Neural cell (in vitro differentiated cells): Measurements from ENCODE around the gene PRAME.

Experiments used
- MXI1 ChIP-seq: fragments of 450-650 bp; conservative IDR thresholded peaks from 2 replicates; pipeline ENCODE4 v1.6.1; 2014; ENCODE audit warnings: antibody characterized with exemption, mild to moderate bottlenecking; ENCODE audit not compliant: poor library complexity, severe bottlenecking
- RAD21 ChIP-seq: fragments of 450-650 bp; conservative IDR thresholded peaks from 2 replicates; pipeline ENCODE4 v1.6.1; 2014; ENCODE audit warnings: antibody characterized with exemption, mild to moderate bottlenecking, moderate library complexity
- TAF1 ChIP-seq: IDR thresholded peaks from 2 replicates; pipeline ENCODE4 v1.6.1; 2012; ENCODE audit warnings: low read depth
- TF ChIP-seq, protein P1 (sequence below): fragments of 450-650 bp; IDR thresholded peaks from 2 replicates; pipeline ENCODE4 v1.5.1; 2014; ENCODE audit warnings: antibody characterized with exemption, mild to moderate bottlenecking, moderate library complexity; ENCODE audit not compliant: poor library complexity, severe bottlenecking

DNA sequence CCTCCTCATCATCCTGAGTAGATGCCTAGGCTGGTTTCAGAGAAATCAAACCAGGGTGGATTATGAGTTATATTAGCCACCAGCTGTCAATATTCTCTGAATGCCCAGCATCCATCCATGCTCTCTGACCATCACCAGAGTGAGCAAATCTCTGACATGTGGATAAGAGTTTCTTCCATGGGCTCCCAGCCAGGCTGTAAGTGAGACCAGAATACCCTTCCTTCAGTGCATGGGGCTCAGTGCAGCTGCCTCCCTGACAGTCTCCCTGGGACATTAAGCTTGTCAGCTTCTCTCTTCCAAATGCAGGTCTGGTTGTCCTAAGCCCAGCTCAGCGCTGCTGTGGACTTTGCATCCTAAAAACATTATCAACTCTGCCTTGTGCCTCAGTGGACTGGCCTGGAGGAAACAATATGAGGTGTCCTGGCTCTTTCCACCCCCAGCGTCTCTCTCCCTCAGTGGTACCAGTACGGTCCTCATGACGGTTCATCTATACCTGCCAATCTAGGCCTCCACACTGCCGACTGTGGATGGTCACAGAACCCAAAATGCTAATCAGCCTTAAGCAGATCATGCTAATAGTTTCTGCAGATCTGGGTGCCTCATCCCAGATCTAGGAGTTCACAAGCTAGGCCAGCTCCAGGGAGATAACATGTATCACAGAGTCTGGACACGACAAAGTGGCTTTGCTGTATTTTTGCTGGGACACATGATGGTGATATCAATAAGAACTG lies 41.6 kb upstream of the PRAME start:
- TF ChIP-seq, protein P1, sequence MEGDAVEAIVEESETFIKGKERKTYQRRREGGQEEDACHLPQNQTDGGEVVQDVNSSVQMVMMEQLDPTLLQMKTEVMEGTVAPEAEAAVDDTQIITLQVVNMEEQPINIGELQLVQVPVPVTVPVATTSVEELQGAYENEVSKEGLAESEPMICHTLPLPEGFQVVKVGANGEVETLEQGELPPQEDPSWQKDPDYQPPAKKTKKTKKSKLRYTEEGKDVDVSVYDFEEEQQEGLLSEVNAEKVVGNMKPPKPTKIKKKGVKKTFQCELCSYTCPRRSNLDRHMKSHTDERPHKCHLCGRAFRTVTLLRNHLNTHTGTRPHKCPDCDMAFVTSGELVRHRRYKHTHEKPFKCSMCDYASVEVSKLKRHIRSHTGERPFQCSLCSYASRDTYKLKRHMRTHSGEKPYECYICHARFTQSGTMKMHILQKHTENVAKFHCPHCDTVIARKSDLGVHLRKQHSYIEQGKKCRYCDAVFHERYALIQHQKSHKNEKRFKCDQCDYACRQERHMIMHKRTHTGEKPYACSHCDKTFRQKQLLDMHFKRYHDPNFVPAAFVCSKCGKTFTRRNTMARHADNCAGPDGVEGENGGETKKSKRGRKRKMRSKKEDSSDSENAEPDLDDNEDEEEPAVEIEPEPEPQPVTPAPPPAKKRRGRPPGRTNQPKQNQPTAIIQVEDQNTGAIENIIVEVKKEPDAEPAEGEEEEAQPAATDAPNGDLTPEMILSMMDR: no peak
- TF ChIP-seq MXI1 (no peak), TAF1 (no peak), RAD21 (no peak)
